Endothelial cell of umbilical vein (primary cell): Measurements from ENCODE around the gene KRT38. TPM values are rescaled to one million over a fixed set of nuclear protein-coding genes. Genes with fewer than 3 reads are reported as not detected.

Experiments used
- BruUV-seq: library from RNA; stranded (reverse); fragments of 400-500 nt; replicated peaks from 2 replicates; lab custom pipeline; 2021; lab: Mats Ljungman, UMichigan
- CTCF ChIA-PET: fragments of 300-600, 350-600 bp; sonication (Branson Sonifier 250); formaldehyde crosslinking; loops from one replicate; lab custom pipeline; 2021; ENCODE audit warnings: antibody characterized with exemption, inconsistent platforms; lab: Charles Lee
- POLR2A ChIA-PET: fragments of 300-600, 350-600 bp; sonication (Branson Sonifier 250); formaldehyde crosslinking; loops from one replicate; lab custom pipeline; 2021; ENCODE audit warnings: antibody characterized with exemption, inconsistent platforms; lab: Charles Lee
- DNase-seq: peaks from one replicate; pipeline ENCODE4 v3.0.0-alpha.2; 2011; ENCODE audit warnings: low read depth, low spot score
- FAIRE-seq: peaks from 2 replicates; lab custom pipeline; 2011; peaks lifted over from hg19 to GRCh38; lab: Jason Lieb, UNC
- H2AFZ ChIP-seq: 2 replicates; pipeline ENCODE4 v1.6.0; 2012; ENCODE audit warnings: low read depth, low read length, control low read depth, inconsistent platforms
- H3K27ac ChIP-seq: 2 replicates; pipeline ENCODE4 v1.5.1; 2011; ENCODE audit warnings: low read depth, mild to moderate bottlenecking, control low read depth, low read length, moderate library complexity; ENCODE audit not compliant: insufficient read depth
- H3K27me3 ChIP-seq, 2 experiments: 2 replicates each; pipeline versions ENCODE4 v1.6.0 to v1.6.1; 2011; ENCODE audit warnings: low read length in 2 of 2, mixed read lengths in 1 of 2; ENCODE audit not compliant: control insufficient read depth in 2 of 2, insufficient read depth in 2 of 2
- H3K36me3 ChIP-seq, 2 experiments: 2 replicates in 1 of 2; 3 replicates in 1 of 2; pipeline ENCODE4 v1.5.1; 2011; ENCODE audit warnings: low read length in 2 of 2, mild to moderate bottlenecking in 1 of 2, moderate library complexity in 1 of 2; ENCODE audit not compliant: control insufficient read depth in 2 of 2, insufficient read depth in 2 of 2; ENCODE audit errors: extremely low read depth in 1 of 2
- H3K4me1 ChIP-seq: 3 replicates; pipeline ENCODE4 v1.5.1; 2011; ENCODE audit warnings: mild to moderate bottlenecking, low read length; ENCODE audit not compliant: control insufficient read depth, insufficient read depth; ENCODE audit errors: extremely low read depth
- H3K4me2 ChIP-seq: 2 replicates; pipeline ENCODE4 v1.6.1; 2011; ENCODE audit warnings: low read length, control low read depth, mixed read lengths; ENCODE audit not compliant: insufficient read depth
- H3K4me3 ChIP-seq, 3 experiments: fragments of 200-600 bp in 1 of 3; sonication (generic), shearing (Covaris generic) in 1 of 3; replicated peaks in 1 of 3; 2 replicates each; pipeline ENCODE4 v1.5.1; 2011 to 2016; ENCODE audit warnings: control low read depth in 3 of 3, low read length in 3 of 3, mild to moderate bottlenecking in 2 of 3, inconsistent platforms in 1 of 3, low read depth in 1 of 3, moderate library complexity in 1 of 3; ENCODE audit not compliant: insufficient read depth in 1 of 3
- H3K79me2 ChIP-seq: 2 replicates; pipeline ENCODE4 v1.6.0; 2012; ENCODE audit warnings: low read length, inconsistent platforms; ENCODE audit not compliant: control insufficient read depth, insufficient read depth
- H3K9ac ChIP-seq: replicated peaks from 2 replicates; pipeline ENCODE3; 2011; ENCODE audit warnings: low read length, control low read depth; ENCODE audit not compliant: insufficient read depth; ENCODE audit errors: extremely low read depth
- H3K9me1 ChIP-seq: replicated peaks from 3 replicates; pipeline ENCODE4 v1.6.0; 2011; ENCODE audit warnings: mild to moderate bottlenecking, low read length; ENCODE audit not compliant: control insufficient read depth, insufficient read depth; ENCODE audit errors: extremely low read depth
- H3K9me3 ChIP-seq: replicated peaks from 2 replicates; pipeline ENCODE4 v1.5.1; 2012; ENCODE audit warnings: low read length, inconsistent platforms; ENCODE audit not compliant: control insufficient read depth, insufficient read depth
- H4K20me1 ChIP-seq: replicated peaks from 2 replicates; pipeline ENCODE3; 2011; ENCODE audit warnings: mild to moderate bottlenecking, low read length; ENCODE audit not compliant: control insufficient read depth, insufficient read depth; ENCODE audit errors: extremely low read depth
- EZH2 ChIP-seq: IDR thresholded peaks from 2 replicates; pipeline ENCODE4 v1.6.1; 2012; ENCODE audit warnings: borderline replicate concordance, low read depth, mild to moderate bottlenecking, moderate library complexity, low read length, inconsistent platforms; ENCODE audit not compliant: severe bottlenecking
- FOS ChIP-seq: IDR thresholded peaks from 2 replicates; pipeline ENCODE4 v1.6.1; 2011; ENCODE audit warnings: mild to moderate bottlenecking, low read length, moderate library complexity, borderline replicate concordance; ENCODE audit not compliant: insufficient read depth
- GATA2 ChIP-seq: IDR thresholded peaks from 2 replicates; pipeline ENCODE4 v1.7.0; 2011; ENCODE audit warnings: low read depth, mild to moderate bottlenecking, moderate library complexity, mixed read lengths, low read length; ENCODE audit not compliant: insufficient read length, insufficient read depth
- JUN ChIP-seq: IDR thresholded peaks from 2 replicates; pipeline ENCODE4 v1.6.1; 2011; ENCODE audit warnings: borderline replicate concordance, low read depth; ENCODE audit not compliant: insufficient read length, insufficient read depth
- MYC ChIP-seq: IDR thresholded peaks from one replicate; pipeline ENCODE4 v1.6.1; 2011; ENCODE audit warnings: mild to moderate bottlenecking, low read depth, low read length
- POLR2A ChIP-seq: IDR thresholded peaks from 2 replicates; pipeline ENCODE4 v1.6.1; 2012; ENCODE audit warnings: low read depth, mild to moderate bottlenecking, control low read depth, low read length
- POLR2AphosphoS5 ChIP-seq: IDR thresholded peaks from 2 replicates; pipeline ENCODE4 v1.6.1; 2012; ENCODE audit warnings: low read depth, mild to moderate bottlenecking, control low read depth, low read length, moderate library complexity; ENCODE audit not compliant: insufficient read depth
- dilution Hi-C: fragments of 300-500 bp; cut with MboI; formaldehyde crosslinking; loops from one replicate; pipeline ENCODE4 v1.15.0; 2019; ENCODE audit warnings: low sequenced_read_pairs; ENCODE audit not compliant: extremely low pct_ligation_motif_present
- intact Hi-C: fragments of 100-400 bp; cut with micrococcal nuclease; formaldehyde crosslinking; loops from one replicate; pipeline ENCODE4 v1.10.0; 2022
- polyA plus RNA-seq, 4 experiments: library from polyadenylated mRNA; depleted of rRNA in 3 of 4; stranded (reverse) in 3 of 4; unstranded in 1 of 4; fragments of >200 nt; gene quantifications; 2 replicates each; pipeline versions ENCODE4 v1.2.1 to v1.2.3, GENCODE V29; 2011 to 2012; ENCODE audit warnings: missing spikeins in 1 of 4
- total RNA-seq: library from RNA; stranded (reverse); gene quantifications from 2 replicates; pipeline ENCODE4 v1.2.3, GENCODE V29; 2021
- TF ChIP-seq, protein P1 (sequence below), 2 donors: IDR thresholded peaks; 1 replicate in 1 of 2; 2 replicates in 1 of 2; pipeline ENCODE4 v1.5.1; 2011; ENCODE audit warnings: low read length in 2 of 2, mild to moderate bottlenecking in 2 of 2, moderate library complexity in 2 of 2, control low read depth in 1 of 2, inconsistent platforms in 1 of 2, low read depth in 1 of 2; ENCODE audit not compliant: insufficient read depth in 1 of 2; ENCODE audit errors: extremely low read depth in 1 of 2
- TF ChIP-seq, protein P2 (sequence below): IDR thresholded peaks from 2 replicates; pipeline ENCODE4 v1.6.1; 2011; ENCODE audit not compliant: insufficient read depth, insufficient read length

The KRT38 gene
- total and polyA plus RNA-seq, 2 donors (not counting 3 experiments of a cell fraction or from before 2014, with no cell fraction given) = not detected

DNA sequence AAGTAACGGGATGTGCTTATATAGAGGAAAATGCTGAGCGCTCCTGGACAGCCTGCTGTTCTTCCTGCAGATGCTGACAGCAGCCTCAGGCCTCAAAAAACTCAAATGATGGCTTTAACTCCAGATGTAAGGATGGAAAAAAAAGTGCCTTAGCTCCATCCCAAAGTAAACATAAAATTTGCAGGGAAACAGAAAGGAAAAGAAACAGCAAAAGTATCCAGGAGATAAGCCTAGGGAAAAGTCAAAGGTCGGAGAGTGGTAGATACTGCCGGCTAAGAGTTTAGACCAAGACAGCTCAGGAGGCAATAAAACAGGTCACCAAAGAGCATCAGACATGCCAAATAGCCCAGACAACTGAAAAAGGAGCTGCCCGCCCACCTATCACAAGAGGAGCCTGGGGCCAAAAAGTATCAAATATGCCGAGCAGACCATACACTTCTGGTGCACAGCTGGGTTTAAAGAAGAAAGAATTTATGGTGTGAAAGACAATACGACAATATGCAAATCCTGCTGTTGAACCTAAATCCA is 50.3 kb downstream of the KRT38 start:
- Histone ChIP-seq H3K9me3 (no peaks in the 10 kb centered on the region), H2AFZ (no peak overlapping the region), H3K27me3 (peaks cover 5 to 19% of the 10 kb centered on the region in 2 experiments), H3K4me3 (no peak overlapping the region), H3K9ac (no peak overlapping the region), H3K9me1 (no peaks in the 10 kb centered on the region), H3K4me2 (no peak overlapping the region), H3K4me1 (no peaks in the 10 kb centered on the region), H3K36me3 (no peaks in the 10 kb centered on the region), H3K27ac (no peak overlapping the region), H4K20me1 (no peaks in the 10 kb centered on the region), H3K79me2 (no peaks in the 10 kb centered on the region)
- dilution Hi-C loops = no loop called here
- BruUV-seq = no TSS peak
- intact Hi-C loops = no loop called here
- DNase-seq (no peak), FAIRE-seq (no peak)
- no peak for TF ChIP-seq POLR2A
- TF ChIP-seq, protein P1, sequence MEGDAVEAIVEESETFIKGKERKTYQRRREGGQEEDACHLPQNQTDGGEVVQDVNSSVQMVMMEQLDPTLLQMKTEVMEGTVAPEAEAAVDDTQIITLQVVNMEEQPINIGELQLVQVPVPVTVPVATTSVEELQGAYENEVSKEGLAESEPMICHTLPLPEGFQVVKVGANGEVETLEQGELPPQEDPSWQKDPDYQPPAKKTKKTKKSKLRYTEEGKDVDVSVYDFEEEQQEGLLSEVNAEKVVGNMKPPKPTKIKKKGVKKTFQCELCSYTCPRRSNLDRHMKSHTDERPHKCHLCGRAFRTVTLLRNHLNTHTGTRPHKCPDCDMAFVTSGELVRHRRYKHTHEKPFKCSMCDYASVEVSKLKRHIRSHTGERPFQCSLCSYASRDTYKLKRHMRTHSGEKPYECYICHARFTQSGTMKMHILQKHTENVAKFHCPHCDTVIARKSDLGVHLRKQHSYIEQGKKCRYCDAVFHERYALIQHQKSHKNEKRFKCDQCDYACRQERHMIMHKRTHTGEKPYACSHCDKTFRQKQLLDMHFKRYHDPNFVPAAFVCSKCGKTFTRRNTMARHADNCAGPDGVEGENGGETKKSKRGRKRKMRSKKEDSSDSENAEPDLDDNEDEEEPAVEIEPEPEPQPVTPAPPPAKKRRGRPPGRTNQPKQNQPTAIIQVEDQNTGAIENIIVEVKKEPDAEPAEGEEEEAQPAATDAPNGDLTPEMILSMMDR (IDR thresholded peaks at IDR 0.05; ENCODE audit: extremely low read depth in 1 of 2, insufficient read depth in 1 of 2, low read depth in 1 of 2, low read length in 2 of 2) = no peak
- TF ChIP-seq, protein P2, sequence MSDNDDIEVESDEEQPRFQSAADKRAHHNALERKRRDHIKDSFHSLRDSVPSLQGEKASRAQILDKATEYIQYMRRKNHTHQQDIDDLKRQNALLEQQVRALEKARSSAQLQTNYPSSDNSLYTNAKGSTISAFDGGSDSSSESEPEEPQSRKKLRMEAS = no peak
- no peak for TF ChIP-seq FOS
- TF ChIP-seq MYC = no peak
- TF ChIP-seq GATA2 = no peak
- no peak for TF ChIP-seq EZH2
- no peak for TF ChIP-seq JUN
- no peak for TF ChIP-seq POLR2AphosphoS5
- POLR2A ChIA-PET = no interaction called here
- CTCF ChIA-PET = interaction anchor here (0.7 to 1.9 kb wide), 4 partner anchors 10 to 158 kb away, joined by 3 to 5 read pairs (median 4); no protein-coding TSS in a partner anchor
